ENCODE measurements around the gene CDK10. TPM values are rescaled to one million over a fixed set of nuclear protein-coding genes. Genes with fewer than 3 reads are reported as not detected.

CDK10 gene
- total and polyA plus RNA-seq, 9 of the 15 experiments (the other 6 are each of a cell fraction or from before 2014, with no cell fraction given), result 2.0 to 85.1 (median 40.1) TPM

- TF ChIP-seq TRIM25 (IDR thresholded peaks at IDR 0.05; ENCODE audit: borderline replicate concordance) (no peak), CSDE1 (IDR thresholded peaks at IDR 0.05) (no peak), AFF1 (IDR thresholded peaks at IDR 0.05; ENCODE audit: low read depth in 1 of 2, partially characterized antibody in 2 of 2) (no peak), MAX (CRISPR knock-in tag; IDR thresholded peaks at IDR 0.05) (no peak), MCM5 (IDR thresholded peaks at IDR 0.05; ENCODE audit: low read depth) (no peak), PHF21A (IDR thresholded peaks at IDR 0.05; ENCODE audit: borderline replicate concordance, low read depth) (no peak), ZNF766 (CRISPR knock-in tag; conservative IDR thresholded peaks at IDR 0.05) (no peak), IRF1 (CRISPR knock-in tag; IDR thresholded peaks at IDR 0.05; ENCODE audit: borderline replicate concordance) (no peak), NR0B1 (IDR thresholded peaks at IDR 0.05; ENCODE audit: partially characterized antibody) (no peak), ETV6 (IDR thresholded peaks at IDR 0.05; ENCODE audit: borderline replicate concordance in 1 of 2, low read depth in 2 of 2, low read length in 1 of 2) (peak in 1 of 2 experiments; percentile 23; a peak in 1 of 4 replicates), ETV6 (CRISPR knock-in tag; IDR thresholded peaks at IDR 0.05; ENCODE audit: borderline replicate concordance) (no peak), HOXB6 (CRISPR knock-in tag; IDR thresholded peaks at IDR 0.05; ENCODE audit: borderline replicate concordance) (no peak), ZBTB1 (CRISPR knock-in tag; IDR thresholded peaks at IDR 0.05; ENCODE audit: borderline replicate concordance, low read depth) (no peak), THAP12 (CRISPR knock-in tag; IDR thresholded peaks at IDR 0.05) (peak; percentile 43; the same call in 1 of the 2 replicates), TRIM28 (IDR thresholded peaks at IDR 0.05) (no peak), FOXP1 (CRISPR knock-in tag; IDR thresholded peaks at IDR 0.05) (peak; percentile 44; the same call in 1 of the 2 replicates)
Observed at GRCh38 chr16:89721546-89722391, 35.3 kb downstream of the CDK10 start (continued).
